HG03342 (cell line): ENCODE measurements around the gene PHOSPHO2.
A peak's percentile ranks its signal among the peaks of the same experiment; 100 is the strongest.

ENCODE experiments used
- ATAC-seq: cut with Tn5 transposase; IDR thresholded peaks from one replicate; pipeline ENCODE4 v1.9.1; 2021; ENCODE audit warnings: mild to moderate bottlenecking, moderate library complexity; ENCODE audit not compliant: unreplicated experiment

PHOSPHO2 gene

DNA sequence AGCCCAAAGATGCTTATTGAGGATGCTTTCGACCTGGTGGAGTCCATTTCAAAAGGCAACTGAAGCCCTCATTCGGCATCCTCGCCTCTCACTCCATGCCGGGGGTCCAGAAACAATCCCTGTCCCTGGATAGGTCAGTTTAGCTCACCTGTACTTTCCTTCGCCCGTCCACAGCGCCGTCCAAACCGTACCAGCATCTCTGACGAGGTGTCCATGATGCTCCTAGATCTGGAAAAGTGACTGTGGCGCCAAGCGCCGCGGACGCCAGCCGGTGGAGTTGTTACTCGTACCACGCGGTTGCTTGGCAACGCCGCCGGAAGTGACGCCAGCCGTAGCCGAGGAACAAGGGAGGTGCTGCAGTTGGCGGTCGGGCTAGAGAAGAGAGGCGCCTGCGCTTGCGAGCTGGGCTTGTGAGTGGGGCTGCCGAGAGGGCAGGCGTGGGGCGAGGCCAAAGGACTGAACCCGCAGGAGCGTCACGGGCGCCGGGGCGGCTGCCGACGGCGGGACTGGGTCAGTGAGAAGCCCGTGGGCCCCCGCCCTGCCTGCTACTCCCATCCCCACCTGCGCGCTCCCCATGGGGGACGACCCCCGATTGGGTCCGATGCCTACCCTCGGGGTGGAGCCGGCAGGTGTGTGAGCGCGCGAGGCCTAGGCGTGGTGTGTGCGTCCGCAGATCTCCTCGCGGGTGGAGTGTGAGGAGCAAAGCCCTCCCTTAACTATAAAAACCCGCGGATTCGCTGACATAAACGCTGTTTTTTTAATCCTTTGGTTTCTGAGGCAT is at the start of gene PHOSPHO2, which contains the start of gene CFAP210:
TSS of gene PHOSPHO2 (plus strand) at position 357 of the 781 bp plus-strand sequence. CDS start 6,503 bp downstream, outside the sequence.
TSS of gene CFAP210 (minus strand) at position 293 of the 781 bp plus-strand sequence. CDS start at position 215, 78 bp downstream.
- ATAC-seq: peak; percentile 98

DNA sequence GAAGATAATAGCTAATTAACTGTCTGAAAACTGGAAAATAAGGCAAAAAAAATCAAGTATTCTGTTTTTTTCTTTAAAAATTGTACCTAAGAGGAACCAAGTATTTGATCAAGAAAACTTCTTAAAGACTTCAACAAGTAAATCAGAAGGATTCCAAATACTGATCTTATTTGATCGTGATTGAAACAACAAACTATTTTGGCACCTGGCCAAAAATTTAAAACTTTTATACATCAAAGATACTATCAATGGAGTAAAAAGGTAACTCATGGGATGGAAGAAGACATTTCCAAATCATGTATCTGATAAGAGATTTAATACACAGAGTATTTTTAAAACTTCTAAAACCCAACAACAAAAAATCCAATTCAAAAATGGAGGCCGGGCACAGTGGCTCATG is 46.8 kb upstream of the PHOSPHO2 start:
- no peak for ATAC-seq

DNA sequence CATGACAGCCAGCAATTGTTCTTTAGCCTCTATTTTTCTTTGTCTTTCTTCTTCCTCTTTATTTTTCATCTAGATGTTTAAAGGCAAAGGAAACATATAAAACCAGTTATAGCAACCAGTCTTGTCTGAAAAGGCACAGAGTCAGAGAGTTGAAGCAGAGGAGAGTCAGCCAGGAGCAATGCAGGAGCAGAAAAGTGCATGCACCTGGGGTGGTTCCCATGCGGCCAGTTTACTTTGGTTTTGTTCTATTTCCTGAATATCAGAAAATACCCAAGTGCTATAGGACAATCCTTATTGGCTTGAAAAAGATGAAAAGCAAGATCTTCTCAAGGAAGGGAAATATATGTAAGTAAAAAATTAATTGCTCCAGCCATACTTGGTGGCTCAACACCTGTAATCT is 45.0 kb upstream of the PHOSPHO2 start:
- ATAC-seq: no peak

GRCh38 chr2:169653636-169654035 is 40.6 kb upstream of the PHOSPHO2 start:
- no peak for ATAC-seq

DNA sequence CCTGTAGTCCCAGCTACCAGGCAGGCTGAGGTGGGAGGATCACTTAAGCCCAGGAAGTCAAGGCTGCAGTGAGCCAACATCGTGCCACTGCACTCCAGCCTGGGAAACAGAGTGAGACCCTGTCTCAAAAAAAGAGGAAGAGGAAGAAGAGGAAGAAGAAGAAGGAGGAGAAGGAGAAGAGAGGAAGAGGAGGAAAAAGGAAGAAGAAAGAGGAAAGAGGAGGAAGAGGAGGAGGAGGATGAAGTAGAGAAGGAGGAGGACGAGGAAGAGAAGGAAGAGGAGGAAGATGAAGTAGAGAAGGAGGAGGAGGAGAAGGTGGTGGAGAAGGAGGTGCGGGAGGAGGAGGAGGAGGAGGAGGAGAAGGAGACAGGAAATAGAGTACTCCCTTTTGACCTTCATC is 38.1 kb upstream of the PHOSPHO2 start:
- no peak for ATAC-seq

GRCh38 chr2:169658877-169659276 is 35.4 kb upstream of the PHOSPHO2 start:
- ATAC-seq: no peak

GRCh38 chr2:169659320-169659719 is 34.9 kb upstream of the PHOSPHO2 start:
- ATAC-seq: no peak

- no peak for ATAC-seq
These were observed 33.0 kb upstream of the PHOSPHO2 start for GRCh38 chr2:169661265-169661664.

DNA sequence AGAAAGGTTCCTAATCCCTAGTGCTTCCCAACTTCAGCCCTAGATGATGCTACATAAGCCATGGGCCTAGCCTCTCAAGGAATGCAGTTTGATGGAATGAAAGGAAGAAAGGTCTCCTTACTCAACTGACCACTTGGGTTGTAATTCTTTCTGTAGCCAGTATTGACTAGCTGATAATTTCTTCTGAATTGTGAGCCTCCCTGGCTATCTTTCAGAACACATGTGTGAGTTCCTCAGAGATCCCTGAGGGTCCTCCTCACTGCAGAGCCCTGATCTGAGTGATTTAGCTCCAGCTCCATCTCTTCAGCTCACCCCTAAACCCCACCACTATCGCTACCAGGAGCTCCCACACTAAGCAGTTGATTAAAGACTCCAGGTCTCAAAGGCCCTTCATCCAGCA is 31.5 kb upstream of the PHOSPHO2 start:
- ATAC-seq: no peak

- no peak for ATAC-seq
These were observed 31.0 kb upstream of the PHOSPHO2 start for GRCh38 chr2:169663247-169663646.

GRCh38 chr2:169664600-169664977 is 29.7 kb upstream of the PHOSPHO2 start:
- no peak for ATAC-seq

DNA sequence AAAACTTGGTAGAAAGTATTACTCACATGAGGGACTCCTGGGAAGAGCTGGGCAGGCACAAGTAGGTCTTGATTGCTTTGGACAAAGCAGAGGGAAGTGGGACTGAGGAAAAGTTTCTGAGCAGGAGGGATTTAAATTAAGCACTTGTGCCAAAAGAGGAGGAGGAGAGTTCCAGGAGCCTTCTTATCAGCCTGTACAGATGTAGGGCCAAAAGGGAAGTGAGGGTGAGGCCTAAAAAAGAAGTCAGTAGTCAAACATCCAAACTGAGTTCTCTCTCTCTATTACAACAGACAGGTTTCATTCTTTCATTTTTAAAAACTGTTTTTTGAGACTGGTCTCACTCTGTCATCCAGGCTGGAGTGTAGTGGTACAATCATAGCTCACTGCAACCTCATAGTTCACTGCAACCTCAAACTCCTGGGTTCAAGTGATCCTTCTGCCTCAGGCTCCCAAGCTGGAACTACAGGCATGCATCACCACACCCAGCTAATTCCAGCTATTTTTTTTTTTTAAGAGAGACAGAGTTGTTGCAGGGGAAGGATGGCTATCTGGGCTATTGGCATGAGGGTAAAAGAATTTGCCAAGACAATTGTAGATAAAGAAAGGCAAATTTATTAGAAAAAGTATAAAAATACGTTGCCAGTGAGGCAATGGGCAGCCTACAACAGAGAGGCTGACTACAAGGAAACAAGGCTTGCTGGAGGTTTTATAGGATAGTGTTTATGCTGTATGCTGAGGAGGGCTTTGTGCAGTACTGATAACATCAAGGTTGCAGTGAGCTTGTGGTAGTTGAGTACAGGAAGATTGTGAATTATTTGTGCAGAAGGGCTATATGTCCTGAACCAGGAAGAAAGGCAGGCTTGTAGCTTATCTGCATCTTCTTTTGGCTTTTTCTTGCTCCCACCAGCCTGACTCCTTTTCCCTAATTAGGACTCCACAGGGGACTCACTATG is 29.0 kb upstream of the PHOSPHO2 start:
- no peak for ATAC-seq

DNA sequence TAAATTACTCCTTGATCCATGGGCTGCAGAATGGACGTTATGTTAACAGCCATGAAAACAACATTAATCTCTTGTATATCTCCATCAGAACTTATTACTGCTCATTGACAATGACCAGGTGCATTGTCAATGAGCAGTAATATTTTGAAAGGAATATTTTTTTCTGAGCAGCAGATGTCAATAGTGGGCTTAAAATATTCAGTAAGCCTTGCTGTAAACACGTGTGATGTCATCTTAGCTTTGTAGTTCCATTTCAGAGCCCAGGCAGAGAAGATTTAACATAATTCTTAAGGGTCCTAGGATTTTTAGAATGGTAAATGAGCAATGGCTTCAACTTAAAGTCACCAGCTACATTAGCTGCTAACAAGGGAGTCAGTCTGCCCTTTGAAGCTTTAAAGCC is 26.7 kb upstream of the PHOSPHO2 start:
- no peak for ATAC-seq

DNA sequence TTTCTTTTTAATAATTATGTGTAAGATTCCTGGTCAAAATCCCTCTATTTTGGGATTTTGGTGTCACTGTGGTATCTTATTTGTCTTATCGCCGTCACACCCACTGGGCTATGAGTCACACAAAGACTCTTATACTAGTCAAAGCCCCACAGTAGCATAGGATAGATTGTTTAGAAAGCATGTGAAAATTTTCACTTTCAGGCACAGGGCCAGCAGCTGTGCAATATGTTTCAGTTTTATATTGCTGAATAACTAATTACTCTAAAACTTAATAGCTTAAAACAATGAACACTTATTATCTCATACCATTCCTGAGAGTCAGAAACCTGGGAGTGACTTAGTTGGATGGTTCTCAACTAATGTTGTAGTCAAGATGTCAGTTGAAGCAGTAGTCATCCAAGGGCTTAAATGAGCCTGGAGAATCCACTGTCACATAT is 24.0 kb upstream of the PHOSPHO2 start:
- no peak for ATAC-seq

- ATAC-seq: no peak
These were observed 23.3 kb upstream of the PHOSPHO2 start for GRCh38 chr2:169670937-169671336.

- no peak for ATAC-seq
These were observed 21.9 kb upstream of the PHOSPHO2 start for GRCh38 chr2:169672406-169672805.

- no peak for ATAC-seq
These were observed 21.2 kb upstream of the PHOSPHO2 start for GRCh38 chr2:169673106-169673505.

- no peak for ATAC-seq
These were observed 20.3 kb upstream of the PHOSPHO2 start for GRCh38 chr2:169673921-169674320.

DNA sequence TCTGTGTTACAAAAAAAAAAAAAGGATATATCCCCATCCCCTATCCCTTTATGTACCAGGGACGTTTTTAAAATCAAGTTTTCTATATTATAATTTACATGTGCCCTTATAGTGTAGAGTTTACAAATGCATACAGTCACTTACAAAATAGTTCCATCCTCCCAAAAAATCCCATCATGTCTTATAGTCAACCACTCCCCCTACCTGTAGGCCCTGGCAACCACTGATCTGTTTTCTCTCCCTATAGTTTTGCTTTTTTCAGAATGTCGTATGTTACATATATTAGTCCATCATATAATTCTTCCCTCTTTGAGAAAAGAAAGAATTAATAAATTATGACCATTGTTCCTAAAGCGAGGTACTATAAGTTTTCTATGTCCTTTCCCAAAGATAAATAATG is 17.9 kb upstream of the PHOSPHO2 start:
- ATAC-seq: no peak

DNA sequence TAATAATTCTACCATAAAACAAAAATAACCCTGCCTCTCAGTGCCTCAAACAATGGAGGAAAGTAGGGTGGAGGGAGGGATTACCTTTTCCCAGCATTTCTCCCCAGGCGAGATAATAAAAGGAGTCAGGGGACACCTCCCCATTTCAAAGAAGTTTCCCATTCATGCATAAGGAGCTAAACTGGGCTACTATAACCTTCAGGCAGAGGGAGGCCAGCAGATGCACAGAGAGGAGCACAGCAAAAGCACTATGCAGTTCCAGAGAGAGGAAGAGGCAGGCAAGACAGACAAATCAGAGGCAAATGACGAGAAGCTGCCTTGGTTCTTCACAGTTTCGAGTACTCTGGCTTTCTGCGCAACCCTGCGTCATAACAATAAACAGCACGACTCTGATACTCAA is 17.4 kb upstream of the PHOSPHO2 start:
- ATAC-seq: no peak

- ATAC-seq: no peak
These were observed 11.2 kb upstream of the PHOSPHO2 start for GRCh38 chr2:169683054-169683424.
